Ovary (tissue), 9 donors: Measurements from ENCODE around the gene RRP1B. TPM values are rescaled to one million over a fixed set of nuclear protein-coding genes. Genes with fewer than 3 reads are reported as not detected.

Experiments
- DNase-seq, 5 donors: peaks; one replicate each; pipeline ENCODE4 v3.0.0-alpha.2; 2019 to 2020
- H3K27ac ChIP-seq, 2 donors: fragments of 200-600 bp; one replicate each; pipeline versions ENCODE4 v1.5.1 to v1.8.0; 2019 to 2022
- H3K27me3 ChIP-seq: fragments of 200-600 bp; one replicate; pipeline ENCODE4 v1.8.0; 2022
- H3K36me3 ChIP-seq: fragments of 200-600 bp; sonication (generic); one replicate; pipeline ENCODE4 v1.5.1; 2019
- H3K4me1 ChIP-seq: one replicate; pipeline ENCODE4 v1.8.1; 2013; ENCODE audit warnings: mild to moderate bottlenecking, moderate library complexity; ENCODE audit not compliant: insufficient read depth
- H3K4me3 ChIP-seq: fragments of 200-600 bp; sonication (generic); one replicate; pipeline ENCODE4 v1.5.1; 2017
- H3K9me3 ChIP-seq, 2 donors: fragments of 200-600 bp in 1 of 2; sonication (generic) in 1 of 2; one replicate each; pipeline versions ENCODE4 v1.5.1 to v1.8.1; 2013 to 2019; ENCODE audit warnings: mild to moderate bottlenecking in 1 of 2, moderate library complexity in 1 of 2
- EP300 ChIP-seq: sonication (generic); formaldehyde crosslinking; IDR thresholded peaks from one replicate; pipeline ENCODE4 v1.6.1; 2017; ENCODE audit warnings: antibody characterized with exemption
- POLR2A ChIP-seq: fragments of 450-650 bp; IDR thresholded peaks from one replicate; pipeline ENCODE4 v1.6.1; 2017; ENCODE audit warnings: antibody characterized with exemption, mild to moderate bottlenecking, moderate library complexity
- WGBS, 3 donors: extraction: QIAGEN DNeasy Blood & Tissue Kit in 1 of 3; methylation state at CpG; one replicate each; pipeline versions ENCODE4 v1.1.5 to v1.1.7; 2013 to 2017; 5-methylcytosine and 5-hydroxymethylcytosine counted together
- intact Hi-C, 4 donors: fragments of 100-400 bp; cut with DNase I; formaldehyde crosslinking; loops; one replicate each; pipeline versions ENCODE4 v1.11.0 to v1.15.1; 2022 to 2023
- polyA plus RNA-seq, 2 donors: library from polyadenylated mRNA; stranded (reverse); fragments of 200-250 nt in 1 of 2; fragments of 350-450 nt in 1 of 2; fragmentation: Illumina TruSeq in 1 of 2; extraction: RNeasy Lipid Tissue Mini Kit (QIAGEN cat#74804) in 1 of 2; gene quantifications; one replicate each; pipeline ENCODE4 v1.2.3, GENCODE V29; 2013 to 2014
- total RNA-seq, 7 donors: library from RNA; depleted of rRNA in 2 of 7; stranded (reverse); fragments of >200 nt in 2 of 7; fragmentation: NEBNext Ultra II Directional in 3 of 7; extraction: Animal tissue kit (Norgen Biotek cat#: 25700) in 3 of 7; gene quantifications; one replicate each; pipeline versions ENCODE4 v1.1.0 to v1.2.4, GENCODE V29; 2016 to 2023
- TF ChIP-seq, protein P1 (sequence below), 3 donors: fragments of 450-650 bp in 2 of 3; fragments of 200-600 bp in 1 of 3; IDR thresholded peaks; one replicate each; pipeline versions ENCODE4 v1.5.1 to v1.8.0; 2016 to 2022; ENCODE audit warnings: antibody characterized with exemption in 3 of 3, mild to moderate bottlenecking in 1 of 3
- donor health status: DM: no; HTN: no; CAD: no; lungs with moderate emphysema.
- donor health status: DM: no; HTN: no; CAD: no.
- donor health status: Bipolar disorder and iron deficiency.
- donor health status: DM: yes; HTN: yes; CAD: no.
- donor health status: DM: no; HTN: no; CAD: no.
- donor health status: DM: yes; HTN: yes; CAD: no.

Gene RRP1B
- total and polyA plus RNA-seq, 9 donors: 11.3 to 31.8 (median 28.4) TPM

- TF ChIP-seq, protein P1, sequence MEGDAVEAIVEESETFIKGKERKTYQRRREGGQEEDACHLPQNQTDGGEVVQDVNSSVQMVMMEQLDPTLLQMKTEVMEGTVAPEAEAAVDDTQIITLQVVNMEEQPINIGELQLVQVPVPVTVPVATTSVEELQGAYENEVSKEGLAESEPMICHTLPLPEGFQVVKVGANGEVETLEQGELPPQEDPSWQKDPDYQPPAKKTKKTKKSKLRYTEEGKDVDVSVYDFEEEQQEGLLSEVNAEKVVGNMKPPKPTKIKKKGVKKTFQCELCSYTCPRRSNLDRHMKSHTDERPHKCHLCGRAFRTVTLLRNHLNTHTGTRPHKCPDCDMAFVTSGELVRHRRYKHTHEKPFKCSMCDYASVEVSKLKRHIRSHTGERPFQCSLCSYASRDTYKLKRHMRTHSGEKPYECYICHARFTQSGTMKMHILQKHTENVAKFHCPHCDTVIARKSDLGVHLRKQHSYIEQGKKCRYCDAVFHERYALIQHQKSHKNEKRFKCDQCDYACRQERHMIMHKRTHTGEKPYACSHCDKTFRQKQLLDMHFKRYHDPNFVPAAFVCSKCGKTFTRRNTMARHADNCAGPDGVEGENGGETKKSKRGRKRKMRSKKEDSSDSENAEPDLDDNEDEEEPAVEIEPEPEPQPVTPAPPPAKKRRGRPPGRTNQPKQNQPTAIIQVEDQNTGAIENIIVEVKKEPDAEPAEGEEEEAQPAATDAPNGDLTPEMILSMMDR (IDR thresholded peaks at IDR 0.05): no peak
- TF ChIP-seq POLR2A (no peak), EP300 (no peak)
- Histone ChIP-seq H3K4me1 (no peaks in the 10 kb centered on the region), H3K4me3 (no peak overlapping the region), H3K9me3 (no peaks in the 10 kb centered on the region), H3K27ac (no peak overlapping the region), H3K27me3 (no peaks in the 10 kb centered on the region), H3K36me3 (no peaks in the 10 kb centered on the region)
- 88 to 94% (median 88%) methylated on average over 25 of the region's 25 CpGs for WGBS, 3 donors
- DNase-seq: no peak
- intact Hi-C loops: loop anchor here in 1 of 4 donors (10.0 kb wide), 1 partner anchor 48 kb away; the partner anchor contains the start of gene RRP1
Measured at GRCh38 chr21:43736224-43736883, 77.0 kb downstream of the RRP1B start.

DNA sequence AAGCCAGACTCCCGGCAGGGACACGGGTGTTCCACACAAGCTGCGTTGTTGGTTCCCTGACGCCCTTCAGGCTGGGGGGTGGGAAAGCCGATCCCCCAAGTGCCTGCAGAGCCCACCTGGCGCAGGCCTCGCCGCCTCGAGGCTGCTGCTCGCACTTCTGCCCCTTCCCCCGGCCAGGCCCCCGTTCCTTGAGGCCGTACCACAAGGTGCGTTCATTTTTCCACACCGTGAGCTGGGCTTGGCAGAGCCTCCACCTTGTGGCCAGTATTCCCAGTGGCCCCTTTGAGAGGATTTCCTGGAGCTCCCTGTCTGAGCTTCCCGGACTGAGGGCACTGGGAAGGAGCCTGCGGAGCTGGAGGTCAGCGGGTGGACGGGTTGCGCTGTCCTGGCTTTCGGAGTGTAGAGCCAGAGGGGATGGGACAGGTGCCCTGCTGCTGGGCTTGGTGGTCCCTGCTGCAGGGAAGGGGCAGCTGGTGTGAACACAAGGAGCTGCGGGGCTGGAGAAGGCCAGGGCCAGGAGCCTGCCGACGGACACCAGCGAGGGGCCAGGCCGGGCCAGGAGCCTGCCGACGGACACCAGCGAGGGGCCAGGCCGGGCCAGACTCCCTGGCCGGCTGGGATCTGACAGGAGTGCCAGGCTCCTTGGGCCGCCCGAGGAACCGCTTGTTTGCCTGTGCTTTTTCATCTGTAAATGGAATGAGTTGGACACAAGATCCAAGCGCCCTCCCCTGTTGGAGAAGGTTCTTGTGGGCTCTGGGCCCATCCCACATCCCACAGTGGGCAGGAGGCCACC is 78.0 kb downstream of the RRP1B start:
- Histone ChIP-seq H3K27me3 (no peaks in the 10 kb centered on the region), H3K4me3 (no peak overlapping the region), H3K4me1 (no peaks in the 10 kb centered on the region), H3K9me3 (no peaks in the 10 kb centered on the region), H3K27ac (no peak overlapping the region), H3K36me3 (no peaks in the 10 kb centered on the region)
- TF ChIP-seq, protein P1 (IDR thresholded peaks at IDR 0.05): no peak
- TF ChIP-seq POLR2A: no peak
- TF ChIP-seq EP300: no peak
- DNase-seq: no peak
- 88 to 91% (median 90%) methylated on average over 24 to 35 of the region's 35 CpGs for WGBS, 3 donors
- intact Hi-C loops: loop anchor here in 1 of 4 donors (10.0 kb wide), 1 partner anchor 47 kb away; the partner anchor contains the start of gene RRP1

DNA sequence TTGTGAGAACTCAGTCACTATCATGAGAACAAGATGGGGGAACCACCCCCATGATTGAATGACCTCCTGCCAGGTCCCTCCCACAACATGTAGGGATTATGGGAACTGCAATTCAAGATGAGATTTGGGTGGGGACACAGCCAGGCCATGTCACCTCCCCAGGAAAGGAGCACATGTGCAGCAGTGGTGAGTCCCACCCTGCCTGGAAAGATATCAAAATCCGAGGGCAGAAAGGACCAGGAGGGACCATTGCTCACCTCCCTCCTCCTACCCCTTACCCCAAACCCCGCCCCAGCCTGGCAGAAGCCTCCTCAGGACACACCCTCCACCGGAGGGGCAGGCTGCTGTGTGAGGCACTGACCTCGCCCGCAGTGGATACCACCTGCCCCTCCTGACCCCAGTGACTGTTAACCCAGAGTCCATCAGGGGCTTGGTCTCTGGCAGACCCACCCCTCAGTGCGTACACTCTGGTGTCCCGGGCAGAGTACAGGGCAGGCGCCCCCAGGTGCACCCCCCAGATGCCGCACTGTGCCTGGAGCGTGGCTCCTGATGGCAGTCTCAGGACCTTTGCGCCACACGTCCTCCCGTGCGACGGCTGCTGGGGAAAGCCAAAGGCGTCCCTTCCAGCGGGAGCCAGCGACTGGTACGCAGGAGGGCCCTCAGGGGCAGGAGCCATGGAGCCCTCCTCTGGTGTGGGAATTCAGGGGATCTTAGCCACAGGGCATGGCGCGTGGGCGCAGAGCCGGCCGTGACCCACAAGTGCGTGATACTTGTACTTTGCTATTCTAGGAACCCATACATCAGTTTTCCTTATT is 80.5 kb downstream of the RRP1B start:
- no peak for TF ChIP-seq POLR2A
- Histone ChIP-seq H3K4me1 (no peaks in the 10 kb centered on the region), H3K27me3 (no peaks in the 10 kb centered on the region), H3K27ac (peak overlapping the region; percentile 70 to 89), H3K4me3 (no peak overlapping the region), H3K36me3 (no peaks in the 10 kb centered on the region), H3K9me3 (no peaks in the 10 kb centered on the region)
- WGBS, 3 donors: 83 to 87% (median 86%) methylated on average over 25 of the region's 25 CpGs
- intact Hi-C loops: loop anchor here in 1 of 4 donors (10.0 kb wide), 1 partner anchor 45 kb away; the partner anchor contains the start of gene RRP1
- peak in 2 of 5 donors; percentile 39 to 48 for DNase-seq

DNA sequence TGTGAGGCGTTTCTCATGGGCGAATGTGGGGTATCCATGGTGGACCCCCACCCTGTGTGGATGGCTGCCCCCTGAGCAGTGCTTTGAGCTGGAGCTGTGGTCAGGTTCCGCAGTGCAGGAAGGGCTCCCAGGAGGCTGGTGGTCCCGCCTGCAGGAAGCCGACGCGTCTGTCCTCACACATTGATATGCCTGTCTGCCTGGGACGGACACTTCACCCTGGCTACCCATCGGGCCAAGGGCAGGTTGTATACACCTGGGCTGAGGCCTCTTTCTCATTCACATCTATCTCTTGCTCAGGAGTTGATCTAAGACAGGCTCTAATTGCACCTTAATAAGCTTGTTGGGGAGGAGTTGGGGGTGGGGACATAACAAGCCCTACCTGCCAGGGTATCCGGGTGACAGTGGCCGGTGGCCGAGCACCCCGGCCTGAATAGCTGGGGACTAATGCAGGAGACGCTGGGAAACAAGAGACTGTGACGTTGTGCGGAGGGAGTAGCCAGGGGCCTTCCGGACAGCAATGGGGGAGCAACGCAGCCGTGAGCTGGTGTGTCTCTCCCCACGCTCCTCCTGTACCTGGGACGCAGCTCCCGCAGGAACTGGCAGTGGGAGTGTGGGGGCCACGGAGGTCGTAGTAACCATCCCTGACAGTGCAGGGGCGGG is 81.3 kb downstream of the RRP1B start:
- TF ChIP-seq EP300 (no peak), POLR2A (no peak)
- TF ChIP-seq, protein P1 (IDR thresholded peaks at IDR 0.05): no peak
- DNase-seq: peak; percentile 67 to 79 (median 71)
- no peaks in the 10 kb centered on the region for H3K4me1 ChIP-seq
- H3K4me3 ChIP-seq: no peak overlapping the region
- no peaks in the 10 kb centered on the region for H3K36me3 ChIP-seq
- 24 to 28% (median 26%) methylated on average over 20 to 24 of the region's 25 CpGs for WGBS, 3 donors
- no peaks in the 10 kb centered on the region for H3K27me3 ChIP-seq
- peak overlapping the region; percentile 70 to 89 for H3K27ac ChIP-seq
- H3K9me3 ChIP-seq: no peaks in the 10 kb centered on the region
- intact Hi-C loops: no loop called here
